ENCODE data around the gene CCDC102A.
A peak's percentile ranks its signal among the peaks of the same experiment; 100 is the strongest.

The CCDC102A gene

GRCh38 chr16:57536306-57537193, at the start of gene CCDC102A:
Gene CCDC102A (minus strand): TSS chr16:57536571. CDS start chr16:57529177, 7,394 bp downstream.
- H3K4me1 Mint-ChIP-seq, result peaks cover 78% of the 10 kb centered on the region
- peak within 1 kb of the TSS; percentile 79 for H3K4me3 Mint-ChIP-seq
- DNase-seq (ENCODE audit: low spot score in 2 of 2) (no peak), ATAC-seq (replicated peaks; ENCODE audit: extremely low read depth, poor library complexity, severe bottlenecking) (peak; percentile 70)
- H3K27me3 Mint-ChIP-seq, result no peaks in the 10 kb centered on the region
- H3K9me3 Mint-ChIP-seq, result no peaks in the 10 kb centered on the region
- H3K36me3 Mint-ChIP-seq (ENCODE audit: insufficient read depth), result peaks cover 22% of the 10 kb centered on the region
- H3K27ac Mint-ChIP-seq (ENCODE audit: low read depth), result peak within 1 kb of the TSS; percentile 94

GRCh38 chr16:57585051-57585687, 48.8 kb upstream of the CCDC102A start:
- H3K4me1 Mint-ChIP-seq, result peaks cover 59% of the 10 kb centered on the region
- peak overlapping the region; percentile 60 for H3K27ac Mint-ChIP-seq (ENCODE audit: low read depth)
- no peak overlapping the region for H3K4me3 Mint-ChIP-seq
- ATAC-seq (replicated peaks; ENCODE audit: extremely low read depth, poor library complexity, severe bottlenecking) (no peak), DNase-seq (ENCODE audit: low spot score in 2 of 2) (no peak)
- H3K9me3 Mint-ChIP-seq, result no peaks in the 10 kb centered on the region
- H3K27me3 Mint-ChIP-seq, result no peaks in the 10 kb centered on the region
- peaks cover 7% of the 10 kb centered on the region for H3K36me3 Mint-ChIP-seq (ENCODE audit: insufficient read depth)

- Mint-ChIP-seq H3K36me3 (ENCODE audit: insufficient read depth) (peaks cover 12% of the 10 kb centered on the region), H3K4me1 (peaks cover 73% of the 10 kb centered on the region), H3K27ac (ENCODE audit: low read depth) (peak overlapping the region; percentile 93), H3K9me3 (no peaks in the 10 kb centered on the region), H3K27me3 (no peaks in the 10 kb centered on the region), H3K4me3 (peak overlapping the region; percentile 61)
- ATAC-seq (replicated peaks; ENCODE audit: extremely low read depth, poor library complexity, severe bottlenecking), result no peak
- DNase-seq (ENCODE audit: low spot score in 2 of 2), result no peak
These were observed 42.9 kb upstream of the CCDC102A start for GRCh38 chr16:57579361-57579665.

- DNase-seq (ENCODE audit: low spot score in 2 of 2), result peak; percentile 9 to 12
- H3K36me3 Mint-ChIP-seq (ENCODE audit: insufficient read depth), result peaks cover 10% of the 10 kb centered on the region
- peak overlapping the region; percentile 93 for H3K27ac Mint-ChIP-seq (ENCODE audit: low read depth)
- peak overlapping the region; percentile 61 for H3K4me3 Mint-ChIP-seq
- no peaks in the 10 kb centered on the region for H3K9me3 Mint-ChIP-seq
- no peaks in the 10 kb centered on the region for H3K27me3 Mint-ChIP-seq
- peaks cover 72% of the 10 kb centered on the region for H3K4me1 Mint-ChIP-seq
- no peak for ATAC-seq (replicated peaks; ENCODE audit: extremely low read depth, poor library complexity, severe bottlenecking)
These were observed 42.4 kb upstream of the CCDC102A start for GRCh38 chr16:57578521-57579360.

GRCh38 chr16:57577691-57578224, 41.4 kb upstream of the CCDC102A start:
- Mint-ChIP-seq H3K27ac (ENCODE audit: low read depth) (peak overlapping the region; percentile 93), H3K36me3 (ENCODE audit: insufficient read depth) (peaks cover 10% of the 10 kb centered on the region), H3K27me3 (no peaks in the 10 kb centered on the region), H3K9me3 (no peaks in the 10 kb centered on the region), H3K4me3 (peak overlapping the region; percentile 61), H3K4me1 (peaks cover 62% of the 10 kb centered on the region)
- peak; percentile 77 for ATAC-seq (replicated peaks; ENCODE audit: extremely low read depth, poor library complexity, severe bottlenecking)
- peak in 1 of 2 donors; percentile 16 for DNase-seq (ENCODE audit: low spot score in 2 of 2)

GRCh38 chr16:57577214-57577613, 40.8 kb upstream of the CCDC102A start:
- Mint-ChIP-seq H3K4me3 (peak overlapping the region; percentile 61), H3K4me1 (peaks cover 58% of the 10 kb centered on the region)
- ATAC-seq (replicated peaks; ENCODE audit: extremely low read depth, poor library complexity, severe bottlenecking), result no peak

GRCh38 chr16:57576429-57576870, 40.1 kb upstream of the CCDC102A start:
- Mint-ChIP-seq H3K4me3 (no peak overlapping the region), H3K27ac (ENCODE audit: low read depth) (no peak overlapping the region), H3K36me3 (ENCODE audit: insufficient read depth) (peaks cover 18% of the 10 kb centered on the region), H3K4me1 (peaks cover 51% of the 10 kb centered on the region), H3K27me3 (no peaks in the 10 kb centered on the region), H3K9me3 (no peaks in the 10 kb centered on the region)
- ATAC-seq (replicated peaks; ENCODE audit: extremely low read depth, poor library complexity, severe bottlenecking) (peak; percentile 57), DNase-seq (ENCODE audit: low spot score in 2 of 2) (peak; percentile 76 to 87)

More at GRCh38 chr16:57577214-57577613, 40.8 kb upstream of the CCDC102A start:
- Mint-ChIP-seq H3K27ac (ENCODE audit: low read depth) (peak overlapping the region; percentile 93), H3K27me3 (no peaks in the 10 kb centered on the region), H3K9me3 (no peaks in the 10 kb centered on the region), H3K36me3 (ENCODE audit: insufficient read depth) (peaks cover 14% of the 10 kb centered on the region)
- no peak for DNase-seq (ENCODE audit: low spot score in 2 of 2)

- H3K9me3 Mint-ChIP-seq, result no peaks in the 10 kb centered on the region
- no peaks in the 10 kb centered on the region for H3K27me3 Mint-ChIP-seq
- no peak overlapping the region for H3K27ac Mint-ChIP-seq (ENCODE audit: low read depth)
- H3K4me3 Mint-ChIP-seq, result no peak overlapping the region
- peaks cover 21% of the 10 kb centered on the region for H3K36me3 Mint-ChIP-seq (ENCODE audit: insufficient read depth)
- peaks cover 47% of the 10 kb centered on the region for H3K4me1 Mint-ChIP-seq
- peak in 1 of 2 donors; percentile 9 for DNase-seq (ENCODE audit: low spot score in 2 of 2)
- ATAC-seq (replicated peaks; ENCODE audit: extremely low read depth, poor library complexity, severe bottlenecking), result no peak
These were observed 39.3 kb upstream of the CCDC102A start for GRCh38 chr16:57575468-57576277.

GRCh38 chr16:57574646-57575467, 38.5 kb upstream of the CCDC102A start:
- H3K4me3 Mint-ChIP-seq, result no peak overlapping the region
- H3K27ac Mint-ChIP-seq (ENCODE audit: low read depth), result no peak overlapping the region
- no peaks in the 10 kb centered on the region for H3K9me3 Mint-ChIP-seq
- no peaks in the 10 kb centered on the region for H3K27me3 Mint-ChIP-seq
- H3K4me1 Mint-ChIP-seq, result peaks cover 39% of the 10 kb centered on the region
- peaks cover 24% of the 10 kb centered on the region for H3K36me3 Mint-ChIP-seq (ENCODE audit: insufficient read depth)
- DNase-seq (ENCODE audit: low spot score in 2 of 2) (peak in 1 of 2 donors; percentile 11), ATAC-seq (replicated peaks; ENCODE audit: extremely low read depth, poor library complexity, severe bottlenecking) (no peak)

- Mint-ChIP-seq H3K27ac (ENCODE audit: low read depth) (no peak overlapping the region), H3K4me3 (no peak overlapping the region), H3K36me3 (ENCODE audit: insufficient read depth) (peaks cover 27% of the 10 kb centered on the region), H3K4me1 (peaks cover 31% of the 10 kb centered on the region), H3K9me3 (no peaks in the 10 kb centered on the region), H3K27me3 (no peaks in the 10 kb centered on the region)
- no peak for ATAC-seq (replicated peaks; ENCODE audit: extremely low read depth, poor library complexity, severe bottlenecking)
- peak in 1 of 2 donors; percentile 12 for DNase-seq (ENCODE audit: low spot score in 2 of 2)
These were observed 37.7 kb upstream of the CCDC102A start for GRCh38 chr16:57574086-57574485.

All from central memory CD8-positive, alpha-beta T cell (primary cell).